NCI-H187 (cell line): ENCODE measurements around the gene FGB.
"Not testable (repeated sequence)": the region's sequence is repeated elsewhere in the genome, so short reads cannot be mapped to it uniquely, and the experiment has no call there.

Experiments used
- DNase-seq, 2 experiments: peaks; one replicate each; lab custom pipeline; 2025; lab: John Stamatoyannopoulos, UW

FGB gene

GRCh38 chr4:154597281-154597680 lies 34.5 kb downstream of the FGB start:
- not testable (repeated sequence) for DNase-seq

GRCh38 chr4:154597798-154598774 lies 35.3 kb downstream of the FGB start:
- DNase-seq: no peak

GRCh38 chr4:154602404-154603020 lies 39.7 kb downstream of the FGB start:
- no peak for DNase-seq

- no peak for DNase-seq
These were observed 40.5 kb downstream of the FGB start for GRCh38 chr4:154603033-154603943.

GRCh38 chr4:154604696-154605200 lies 41.9 kb downstream of the FGB start:
- no peak for DNase-seq

GRCh38 chr4:154606728-154607723 lies 44.2 kb downstream of the FGB start:
- no peak for DNase-seq

- DNase-seq: no peak
These were observed 45.8 kb downstream of the FGB start for GRCh38 chr4:154608361-154609252.

- DNase-seq: no peak
These were observed 46.7 kb downstream of the FGB start for GRCh38 chr4:154609532-154609931.

- no peak for DNase-seq
These were observed 47.8 kb downstream of the FGB start for GRCh38 chr4:154610582-154610981.

- DNase-seq: no peak
These were observed 49.0 kb downstream of the FGB start for GRCh38 chr4:154611833-154612232.

GRCh38 chr4:154612472-154613414 lies 49.9 kb downstream of the FGB start, which contains the start of gene FGG:
FGG (minus strand) TSS chr4:154612656; CDS start chr4:154612609, 47 bp downstream.
- DNase-seq: no peak

- DNase-seq: no peak
These were observed 51.5 kb downstream of the FGB start for GRCh38 chr4:154614306-154614705.

GRCh38 chr4:154615211-154615610 lies 52.4 kb downstream of the FGB start:
- DNase-seq: no peak

- no peak for DNase-seq
These were observed 53.5 kb downstream of the FGB start for GRCh38 chr4:154616287-154616686.

- DNase-seq: no peak
These were observed 53.9 kb downstream of the FGB start for GRCh38 chr4:154616731-154617130.

- DNase-seq: no peak
These were observed 55.1 kb downstream of the FGB start for GRCh38 chr4:154617820-154618317.

- no peak for DNase-seq
These were observed 56.0 kb downstream of the FGB start for GRCh38 chr4:154618708-154619315.

- no peak for DNase-seq
These were observed 57.3 kb downstream of the FGB start for GRCh38 chr4:154620111-154620510.
